ENCODE results near the gene TIMP3. TPM values are rescaled to one million over a fixed set of nuclear protein-coding genes. Genes with fewer than 3 reads are reported as not detected.

Gene TIMP3
- total and polyA plus RNA-seq, 3 donors from 2014 or later: 200 to 214 (median 201) TPM

DNA sequence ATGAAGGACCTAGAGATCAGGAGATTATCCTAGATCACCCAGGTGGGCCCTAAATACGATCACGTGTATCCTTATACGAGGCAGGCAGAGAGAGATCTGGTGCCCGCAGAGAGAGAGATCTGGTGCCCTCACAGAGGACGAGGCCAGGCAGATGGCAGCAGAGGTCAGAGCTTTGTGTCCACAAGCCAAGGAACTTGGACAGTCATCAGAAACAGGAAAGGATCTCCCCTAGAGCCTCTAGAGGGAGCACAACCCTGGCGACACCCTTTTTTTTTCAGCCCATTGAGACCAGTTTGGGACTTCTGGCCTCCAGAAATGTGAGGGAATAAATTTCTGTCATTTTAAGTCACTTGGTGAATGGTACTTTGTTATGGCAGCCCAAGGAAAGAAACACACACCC, 25.5 kb upstream of the TIMP3 start:
- no peak overlapping the region for H3K27ac ChIP-seq
- intact Hi-C loops (cut with DNase I; ENCODE audit: low total_unique reads): no loop called here
- no peaks in the 10 kb centered on the region for H3K27me3 ChIP-seq
- TF ChIP-seq, protein P1, sequence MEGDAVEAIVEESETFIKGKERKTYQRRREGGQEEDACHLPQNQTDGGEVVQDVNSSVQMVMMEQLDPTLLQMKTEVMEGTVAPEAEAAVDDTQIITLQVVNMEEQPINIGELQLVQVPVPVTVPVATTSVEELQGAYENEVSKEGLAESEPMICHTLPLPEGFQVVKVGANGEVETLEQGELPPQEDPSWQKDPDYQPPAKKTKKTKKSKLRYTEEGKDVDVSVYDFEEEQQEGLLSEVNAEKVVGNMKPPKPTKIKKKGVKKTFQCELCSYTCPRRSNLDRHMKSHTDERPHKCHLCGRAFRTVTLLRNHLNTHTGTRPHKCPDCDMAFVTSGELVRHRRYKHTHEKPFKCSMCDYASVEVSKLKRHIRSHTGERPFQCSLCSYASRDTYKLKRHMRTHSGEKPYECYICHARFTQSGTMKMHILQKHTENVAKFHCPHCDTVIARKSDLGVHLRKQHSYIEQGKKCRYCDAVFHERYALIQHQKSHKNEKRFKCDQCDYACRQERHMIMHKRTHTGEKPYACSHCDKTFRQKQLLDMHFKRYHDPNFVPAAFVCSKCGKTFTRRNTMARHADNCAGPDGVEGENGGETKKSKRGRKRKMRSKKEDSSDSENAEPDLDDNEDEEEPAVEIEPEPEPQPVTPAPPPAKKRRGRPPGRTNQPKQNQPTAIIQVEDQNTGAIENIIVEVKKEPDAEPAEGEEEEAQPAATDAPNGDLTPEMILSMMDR (IDR thresholded peaks at IDR 0.05): no peak
- TF ChIP-seq POLR2A (IDR thresholded peaks at IDR 0.05): no peak
- no peaks in the 10 kb centered on the region for H3K36me3 ChIP-seq (ENCODE audit: low read depth, missing control alignments)
- DNase-seq: no peak
- 83 to 84% methylated on average over 6 of the region's 6 CpGs for WGBS, 2 donors
- no peaks in the 10 kb centered on the region for H3K9me3 ChIP-seq
- no peaks in the 10 kb centered on the region for H3K4me1 ChIP-seq
- no peak overlapping the region for H3K4me3 ChIP-seq

DNA sequence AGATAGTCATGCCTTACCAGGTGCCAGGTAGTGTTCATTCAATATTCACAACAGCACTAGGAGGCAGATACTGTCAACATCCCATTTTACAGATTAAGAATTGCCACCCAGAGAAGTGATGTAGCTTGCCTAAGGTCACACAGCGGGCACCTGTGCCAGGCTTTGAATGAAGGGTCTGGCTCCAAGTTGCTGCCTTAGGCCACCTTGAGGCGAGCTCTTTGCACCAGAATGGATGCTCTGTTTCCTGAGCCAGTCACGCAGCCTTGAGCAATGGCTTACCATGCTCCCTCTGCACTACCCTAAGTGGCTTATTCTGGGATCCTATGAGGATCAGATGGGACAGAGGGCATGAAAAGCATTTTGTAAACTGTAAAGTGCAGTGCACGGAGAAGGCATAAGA, 25.1 kb upstream of the TIMP3 start:
- Histone ChIP-seq H3K27me3 (no peaks in the 10 kb centered on the region), H3K9me3 (no peaks in the 10 kb centered on the region), H3K27ac (no peak overlapping the region), H3K36me3 (ENCODE audit: low read depth, missing control alignments) (no peaks in the 10 kb centered on the region), H3K4me1 (no peaks in the 10 kb centered on the region), H3K4me3 (no peak overlapping the region)
- no peak for DNase-seq
- intact Hi-C loops (cut with DNase I; ENCODE audit: low total_unique reads): no loop called here
- 81 to 88% methylated on average over 4 of the region's 4 CpGs for WGBS, 2 donors
- TF ChIP-seq, protein P1 (IDR thresholded peaks at IDR 0.05): no peak
- no peak for TF ChIP-seq POLR2A (IDR thresholded peaks at IDR 0.05)

DNA sequence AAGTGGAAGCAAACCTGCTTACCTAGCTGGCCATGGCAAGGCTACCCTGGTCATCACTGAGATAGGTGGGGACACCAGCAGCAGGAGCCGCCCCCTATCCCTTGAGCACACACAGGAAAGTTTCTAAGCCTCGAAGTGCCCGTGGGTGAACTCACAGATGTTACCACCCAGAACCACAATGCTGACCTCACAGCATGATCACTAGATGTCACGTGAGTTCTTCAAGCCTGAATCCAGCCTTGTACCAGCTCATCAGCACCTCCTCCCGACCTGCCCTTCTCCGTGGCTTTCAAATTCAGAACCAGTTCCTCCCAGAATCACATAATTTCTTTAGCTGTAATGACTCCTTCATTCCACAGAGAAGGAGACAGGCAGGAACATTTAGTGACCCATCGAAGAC, 24.7 kb upstream of the TIMP3 start:
- DNase-seq: no peak
- TF ChIP-seq, protein P1 (IDR thresholded peaks at IDR 0.05): no peak
- no peak for TF ChIP-seq POLR2A (IDR thresholded peaks at IDR 0.05)
- intact Hi-C loops (cut with DNase I; ENCODE audit: low total_unique reads): no loop called here
- Histone ChIP-seq H3K4me1 (no peaks in the 10 kb centered on the region), H3K27ac (no peak overlapping the region), H3K36me3 (ENCODE audit: low read depth, missing control alignments) (no peaks in the 10 kb centered on the region), H3K9me3 (no peaks in the 10 kb centered on the region), H3K4me3 (no peak overlapping the region), H3K27me3 (no peaks in the 10 kb centered on the region)
- 57 to 73% methylated on average over 6 to 7 of the region's 7 CpGs for WGBS, 2 donors

DNA sequence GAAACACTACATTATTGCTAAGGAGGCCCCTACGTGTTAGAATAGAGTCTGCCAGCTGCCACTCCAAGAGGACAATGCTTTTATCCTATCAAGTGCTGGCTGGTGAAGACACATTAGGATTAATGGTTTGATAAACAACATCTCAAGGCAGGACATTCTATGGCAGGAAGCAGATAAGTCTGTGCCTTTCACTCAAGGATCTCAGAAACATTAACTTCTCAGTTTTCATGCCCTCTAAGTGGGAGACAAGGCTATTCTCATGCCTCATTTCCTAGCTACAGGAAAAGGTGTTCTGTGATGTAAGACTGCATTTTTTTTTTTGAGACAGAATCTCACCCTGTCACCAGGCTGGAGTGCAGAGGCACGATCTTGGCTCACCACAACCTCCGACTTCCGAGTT, 23.5 kb upstream of the TIMP3 start:
- intact Hi-C loops (cut with DNase I; ENCODE audit: low total_unique reads): no loop called here
- H3K27ac ChIP-seq: no peak overlapping the region
- H3K27me3 ChIP-seq: no peaks in the 10 kb centered on the region
- no peak for DNase-seq
- H3K4me3 ChIP-seq: no peak overlapping the region
- no peaks in the 10 kb centered on the region for H3K9me3 ChIP-seq
- 92 to 93% methylated on average over 4 of the region's 4 CpGs for WGBS, 2 donors
- no peaks in the 10 kb centered on the region for H3K36me3 ChIP-seq (ENCODE audit: low read depth, missing control alignments)
- H3K4me1 ChIP-seq: no peaks in the 10 kb centered on the region
- no peak for TF ChIP-seq POLR2A (IDR thresholded peaks at IDR 0.05)
- TF ChIP-seq, protein P1 (IDR thresholded peaks at IDR 0.05): no peak

DNA sequence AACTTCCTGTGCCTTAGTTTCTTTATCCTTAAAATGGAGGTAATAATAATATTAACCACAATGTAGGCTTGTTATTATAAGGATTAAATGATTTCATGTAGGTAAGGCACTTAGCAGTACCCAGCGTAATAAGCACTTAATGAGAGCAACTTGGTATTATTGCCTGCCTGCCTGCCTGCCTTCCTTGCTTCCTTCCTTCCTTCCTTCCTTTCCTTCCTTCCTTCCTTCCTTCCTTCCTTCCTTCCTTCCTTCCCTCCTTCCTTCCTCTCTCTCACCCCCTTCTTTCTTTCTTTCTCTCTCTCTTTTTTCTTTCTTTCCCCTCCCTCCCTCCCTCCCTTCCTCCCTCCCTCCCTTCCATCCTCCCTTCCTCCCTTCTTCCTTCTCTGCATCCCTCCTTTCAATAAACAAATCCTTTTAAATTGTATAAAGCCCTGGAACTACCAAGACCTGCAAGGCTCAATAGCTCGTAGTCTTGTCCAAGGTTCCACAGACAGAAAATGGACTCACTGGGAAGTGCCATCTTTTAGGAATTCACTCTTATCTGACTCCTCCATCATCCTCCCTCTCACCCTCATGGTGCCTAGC, 20.7 kb upstream of the TIMP3 start:
- Histone ChIP-seq H3K4me1 (no peaks in the 10 kb centered on the region), H3K36me3 (ENCODE audit: low read depth, missing control alignments) (no peaks in the 10 kb centered on the region), H3K27ac (no peak overlapping the region), H3K9me3 (no peaks in the 10 kb centered on the region), H3K27me3 (no peaks in the 10 kb centered on the region), H3K4me3 (no peak overlapping the region)
- intact Hi-C loops (cut with DNase I; ENCODE audit: low total_unique reads): no loop called here
- no peak for TF ChIP-seq POLR2A (IDR thresholded peaks at IDR 0.05)
- WGBS, 2 donors: 90 to 95% methylated on average over 2 of the region's 2 CpGs
- DNase-seq: no peak
